Naive B cell (primary cell): ENCODE results near the gene CCL26. TPM values are rescaled to one million over a fixed set of nuclear protein-coding genes. Genes with fewer than 3 reads are reported as not detected.
"Not testable (repeated sequence)": the region's sequence is repeated elsewhere in the genome, so short reads cannot be mapped to it uniquely, and the experiment has no call there.

ENCODE experiments used
- ATAC-seq, 2 donors: fragments of 150-1000 bp; cut with Tn5 transposase; 2 replicates each; pipeline ENCODE4 v1.10.0; 2021; ENCODE audit warnings: low read depth in 2 of 2, mild to moderate bottlenecking in 2 of 2, moderate library complexity in 2 of 2
- DNase-seq: peaks from one replicate; pipeline ENCODE4 v3.0.0; 2022
- H3K27ac Mint-ChIP-seq, 6 donors: one replicate each; pipeline ENCODE4 v1.8.0; 2020 to 2022; ENCODE audit warnings: mild to moderate bottlenecking in 6 of 6, mixed read lengths in 6 of 6, moderate library complexity in 5 of 6, inconsistent platforms in 2 of 6
- H3K27me3 Mint-ChIP-seq, 3 donors: one replicate each; pipeline ENCODE4 v1.8.0; 2021 to 2022; ENCODE audit warnings: mixed read lengths in 3 of 3, mild to moderate bottlenecking in 1 of 3
- H3K36me3 Mint-ChIP-seq, 2 donors: one replicate each; pipeline ENCODE4 v1.8.0; 2020 to 2022; ENCODE audit warnings: mixed read lengths in 2 of 2, inconsistent platforms in 1 of 2, mild to moderate bottlenecking in 1 of 2
- H3K4me1 Mint-ChIP-seq, 3 donors: one replicate each; pipeline ENCODE4 v1.8.0; 2020 to 2022; ENCODE audit warnings: mixed read lengths in 3 of 3, inconsistent platforms in 1 of 3, mild to moderate bottlenecking in 1 of 3, moderate library complexity in 1 of 3
- H3K4me3 Mint-ChIP-seq, 8 donors: one replicate each; pipeline ENCODE4 v1.8.0; 2020 to 2022; ENCODE audit warnings: mild to moderate bottlenecking in 8 of 8, mixed read lengths in 8 of 8, moderate library complexity in 8 of 8, inconsistent platforms in 2 of 8
- H3K9me3 Mint-ChIP-seq, 7 donors: one replicate each; pipeline ENCODE4 v1.8.0; 2020 to 2022; ENCODE audit warnings: mixed read lengths in 7 of 7, mild to moderate bottlenecking in 5 of 7, inconsistent platforms in 2 of 7, moderate library complexity in 1 of 7
- polyA plus RNA-seq, 6 donors: library from polyadenylated mRNA; unstranded; fragments of 300-500 nt; fragmentation: Illumina TruSeq; gene quantifications; one replicate each; pipeline ENCODE4 v1.2.3, GENCODE V29; 2021; ENCODE audit warnings: low read depth in 6 of 6

Gene CCL26
- polyA plus RNA-seq, 6 donors from 2014 or later: not detected

- Mint-ChIP-seq H3K36me3 (no peaks in the 10 kb centered on the region), H3K9me3 (no peaks in the 10 kb centered on the region), H3K4me3 (peak overlapping the region in 1 of 8 donors; percentile 56), H3K4me1 (peaks cover 19 to 57% (median 38%) of the 10 kb centered on the region in 3 donors), H3K27me3 (no peaks in the 10 kb centered on the region), H3K27ac (peak overlapping the region in 4 of 6 donors; percentile 21 to 92 (median 69))
- DNase-seq (no peak), ATAC-seq (no peak)
These were observed 44.0 kb downstream of the CCL26 start for GRCh38 chr7:75727881-75728593.

GRCh38 chr7:75727351-75727750, 44.7 kb downstream of the CCL26 start:
- not testable (repeated sequence) for H3K27me3 Mint-ChIP-seq, H3K4me3 Mint-ChIP-seq

GRCh38 chr7:75725306-75725705, 46.7 kb downstream of the CCL26 start:
- DNase-seq (peak; percentile 28), ATAC-seq (peak; percentile 75 to 77)
- no peaks in the 10 kb centered on the region for H3K9me3 Mint-ChIP-seq
- no peaks in the 10 kb centered on the region for H3K36me3 Mint-ChIP-seq
- peak overlapping the region in 2 of 8 donors; percentile 7 to 60 for H3K4me3 Mint-ChIP-seq
- H3K27ac Mint-ChIP-seq: peak overlapping the region in 4 of 6 donors; percentile 5 to 52 (median 41)
- H3K4me1 Mint-ChIP-seq: peaks cover 16 to 46% (median 38%) of the 10 kb centered on the region in 3 donors
- H3K27me3 Mint-ChIP-seq: no peaks in the 10 kb centered on the region

More at GRCh38 chr7:75727351-75727750, 44.7 kb downstream of the CCL26 start:
- peaks cover 19 to 57% (median 38%) of the 10 kb centered on the region in 3 donors for H3K4me1 Mint-ChIP-seq
- H3K9me3 Mint-ChIP-seq, H3K36me3 Mint-ChIP-seq, DNase-seq, ATAC-seq: not testable (repeated sequence)
- peak overlapping the region in 1 of 6 donors; percentile 56 for H3K27ac Mint-ChIP-seq

GRCh38 chr7:75723444-75723843, 48.6 kb downstream of the CCL26 start:
- Mint-ChIP-seq H3K9me3 (no peaks in the 10 kb centered on the region), H3K4me3 (peak overlapping the region in 1 of 8 donors; percentile 25), H3K4me1 (peaks cover 4 to 30% (median 22%) of the 10 kb centered on the region in 3 donors), H3K36me3 (no peaks in the 10 kb centered on the region), H3K27me3 (no peaks in the 10 kb centered on the region), H3K27ac (peak overlapping the region in 1 of 6 donors; percentile 55)
- ATAC-seq: no peak
- DNase-seq: no peak

GRCh38 chr7:75722373-75722772, 49.6 kb downstream of the CCL26 start:
- Mint-ChIP-seq H3K4me1 (peaks cover 4 to 22% (median 17%) of the 10 kb centered on the region in 3 donors), H3K4me3 (no peak overlapping the region), H3K9me3 (no peaks in the 10 kb centered on the region), H3K27me3 (no peaks in the 10 kb centered on the region), H3K36me3 (no peaks in the 10 kb centered on the region), H3K27ac (no peak overlapping the region)
- no peak for DNase-seq
- no peak for ATAC-seq

GRCh38 chr7:75721922-75722321, 50.1 kb downstream of the CCL26 start:
- not testable (repeated sequence) for H3K36me3 Mint-ChIP-seq, H3K9me3 Mint-ChIP-seq, ATAC-seq, H3K27me3 Mint-ChIP-seq, H3K4me3 Mint-ChIP-seq, DNase-seq
- Mint-ChIP-seq H3K4me1 (peaks cover 4 to 24% (median 17%) of the 10 kb centered on the region in 3 donors), H3K27ac (peak overlapping the region in 1 of 6 donors; percentile 42)

GRCh38 chr7:75721426-75721825, 50.6 kb downstream of the CCL26 start:
- peaks cover 4 to 24% (median 17%) of the 10 kb centered on the region in 3 donors for H3K4me1 Mint-ChIP-seq
- no peak for DNase-seq
- no peaks in the 10 kb centered on the region for H3K27me3 Mint-ChIP-seq
- H3K27ac Mint-ChIP-seq: peak overlapping the region in 1 of 6 donors; percentile 75
- ATAC-seq: no peak
- no peaks in the 10 kb centered on the region for H3K9me3 Mint-ChIP-seq
- H3K4me3 Mint-ChIP-seq: peak overlapping the region in 1 of 8 donors; percentile 43
- H3K36me3 Mint-ChIP-seq: no peaks in the 10 kb centered on the region

GRCh38 chr7:75719626-75720025, 52.4 kb downstream of the CCL26 start:
- Mint-ChIP-seq H3K4me1 (peaks cover 3 to 16% (median 10%) of the 10 kb centered on the region in 3 donors), H3K27ac (no peak overlapping the region), H3K36me3 (peaks cover 3 to 8% of the 10 kb centered on the region in 2 donors), H3K27me3 (no peaks in the 10 kb centered on the region), H3K4me3 (no peak overlapping the region), H3K9me3 (peaks cover 2 to 10% (median 3%) of the 10 kb centered on the region in 7 donors)
- ATAC-seq (no peak), DNase-seq (no peak)

Other genes starting within 250 kb of the CCL26 start
- 1 to 10 TPM; 2.5 to 7.8 (median 4.3) TPM for gene HIP1, start 33.3 kb downstream of the CCL26 start, polyA plus RNA-seq
- gene CCL24, start 41.6 kb upstream of the CCL26 start, polyA plus RNA-seq: not detected
- gene RHBDD2, start 106.8 kb upstream of the CCL26 start, polyA plus RNA-seq: 10 to 100 TPM; 55.0 to 89.0 (median 66.9) TPM
- 10 to 100 TPM in 5 of 6 donors, 1 to 10 TPM in 1; 7.6 to 50.0 (median 35.4) TPM for gene POR, start 142.9 kb upstream of the CCL26 start, polyA plus RNA-seq
- gene TMEM120A, start 222.4 kb upstream of the CCL26 start, polyA plus RNA-seq: 10 to 100 TPM; 31.7 to 37.2 (median 35.2) TPM